ENCODE data around the gene DOK5.

DNA sequence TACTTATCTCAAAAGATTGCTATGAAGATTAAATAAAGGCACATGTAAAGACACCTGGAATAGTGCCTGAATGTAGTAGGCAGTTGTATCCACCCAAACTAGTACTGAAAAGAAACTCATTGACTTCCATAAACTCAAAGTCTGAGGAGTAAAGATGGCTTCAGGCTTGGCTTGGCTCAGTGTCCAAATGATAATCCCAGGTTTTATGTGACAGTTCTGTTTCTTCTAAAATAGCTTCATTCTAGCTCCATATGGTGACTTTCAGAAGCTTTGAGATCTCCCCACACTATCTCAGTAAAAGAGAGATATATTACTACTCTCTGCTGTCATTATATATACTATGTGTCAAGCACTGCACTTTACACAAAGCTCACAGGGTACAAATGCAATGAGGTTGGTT is 121.3 kb downstream of the DOK5 start:
- TF ChIP-seq POLR2A (IDR thresholded peaks at IDR 0.05) (no peak), POLR2AphosphoS5 (IDR thresholded peaks at IDR 0.05) (no peak)
- TF ChIP-seq, protein P1, sequence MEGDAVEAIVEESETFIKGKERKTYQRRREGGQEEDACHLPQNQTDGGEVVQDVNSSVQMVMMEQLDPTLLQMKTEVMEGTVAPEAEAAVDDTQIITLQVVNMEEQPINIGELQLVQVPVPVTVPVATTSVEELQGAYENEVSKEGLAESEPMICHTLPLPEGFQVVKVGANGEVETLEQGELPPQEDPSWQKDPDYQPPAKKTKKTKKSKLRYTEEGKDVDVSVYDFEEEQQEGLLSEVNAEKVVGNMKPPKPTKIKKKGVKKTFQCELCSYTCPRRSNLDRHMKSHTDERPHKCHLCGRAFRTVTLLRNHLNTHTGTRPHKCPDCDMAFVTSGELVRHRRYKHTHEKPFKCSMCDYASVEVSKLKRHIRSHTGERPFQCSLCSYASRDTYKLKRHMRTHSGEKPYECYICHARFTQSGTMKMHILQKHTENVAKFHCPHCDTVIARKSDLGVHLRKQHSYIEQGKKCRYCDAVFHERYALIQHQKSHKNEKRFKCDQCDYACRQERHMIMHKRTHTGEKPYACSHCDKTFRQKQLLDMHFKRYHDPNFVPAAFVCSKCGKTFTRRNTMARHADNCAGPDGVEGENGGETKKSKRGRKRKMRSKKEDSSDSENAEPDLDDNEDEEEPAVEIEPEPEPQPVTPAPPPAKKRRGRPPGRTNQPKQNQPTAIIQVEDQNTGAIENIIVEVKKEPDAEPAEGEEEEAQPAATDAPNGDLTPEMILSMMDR (IDR thresholded peaks at IDR 0.05), result no peak
